Measurements from ENCODE around the gene SORCS2.

GRCh38 chr4:7241597-7242125 lies 49.3 kb downstream of the SORCS2 start:
- TF ChIP-seq, protein P1, sequence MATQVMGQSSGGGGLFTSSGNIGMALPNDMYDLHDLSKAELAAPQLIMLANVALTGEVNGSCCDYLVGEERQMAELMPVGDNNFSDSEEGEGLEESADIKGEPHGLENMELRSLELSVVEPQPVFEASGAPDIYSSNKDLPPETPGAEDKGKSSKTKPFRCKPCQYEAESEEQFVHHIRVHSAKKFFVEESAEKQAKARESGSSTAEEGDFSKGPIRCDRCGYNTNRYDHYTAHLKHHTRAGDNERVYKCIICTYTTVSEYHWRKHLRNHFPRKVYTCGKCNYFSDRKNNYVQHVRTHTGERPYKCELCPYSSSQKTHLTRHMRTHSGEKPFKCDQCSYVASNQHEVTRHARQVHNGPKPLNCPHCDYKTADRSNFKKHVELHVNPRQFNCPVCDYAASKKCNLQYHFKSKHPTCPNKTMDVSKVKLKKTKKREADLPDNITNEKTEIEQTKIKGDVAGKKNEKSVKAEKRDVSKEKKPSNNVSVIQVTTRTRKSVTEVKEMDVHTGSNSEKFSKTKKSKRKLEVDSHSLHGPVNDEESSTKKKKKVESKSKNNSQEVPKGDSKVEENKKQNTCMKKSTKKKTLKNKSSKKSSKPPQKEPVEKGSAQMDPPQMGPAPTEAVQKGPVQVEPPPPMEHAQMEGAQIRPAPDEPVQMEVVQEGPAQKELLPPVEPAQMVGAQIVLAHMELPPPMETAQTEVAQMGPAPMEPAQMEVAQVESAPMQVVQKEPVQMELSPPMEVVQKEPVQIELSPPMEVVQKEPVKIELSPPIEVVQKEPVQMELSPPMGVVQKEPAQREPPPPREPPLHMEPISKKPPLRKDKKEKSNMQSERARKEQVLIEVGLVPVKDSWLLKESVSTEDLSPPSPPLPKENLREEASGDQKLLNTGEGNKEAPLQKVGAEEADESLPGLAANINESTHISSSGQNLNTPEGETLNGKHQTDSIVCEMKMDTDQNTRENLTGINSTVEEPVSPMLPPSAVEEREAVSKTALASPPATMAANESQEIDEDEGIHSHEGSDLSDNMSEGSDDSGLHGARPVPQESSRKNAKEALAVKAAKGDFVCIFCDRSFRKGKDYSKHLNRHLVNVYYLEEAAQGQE (IDR thresholded peaks at IDR 0.05; ENCODE audit: insufficient read depth in 1 of 2, low read depth in 2 of 2, low read length in 2 of 2), result no peak
- TF ChIP-seq POLR2AphosphoS5 (IDR thresholded peaks at IDR 0.05; ENCODE audit: low read depth, low read length) (no peak), TAF1 (IDR thresholded peaks at IDR 0.05; ENCODE audit: borderline replicate concordance, insufficient read depth, low read length) (no peak)

Data from PFSK-1 (cell line).